ENCODE measurements around the gene PLEKHG5.
"Not testable (repeated sequence)": the region's sequence is repeated elsewhere in the genome, so short reads cannot be mapped to it uniquely, and the experiment has no call there.

PLEKHG5 gene

DNA sequence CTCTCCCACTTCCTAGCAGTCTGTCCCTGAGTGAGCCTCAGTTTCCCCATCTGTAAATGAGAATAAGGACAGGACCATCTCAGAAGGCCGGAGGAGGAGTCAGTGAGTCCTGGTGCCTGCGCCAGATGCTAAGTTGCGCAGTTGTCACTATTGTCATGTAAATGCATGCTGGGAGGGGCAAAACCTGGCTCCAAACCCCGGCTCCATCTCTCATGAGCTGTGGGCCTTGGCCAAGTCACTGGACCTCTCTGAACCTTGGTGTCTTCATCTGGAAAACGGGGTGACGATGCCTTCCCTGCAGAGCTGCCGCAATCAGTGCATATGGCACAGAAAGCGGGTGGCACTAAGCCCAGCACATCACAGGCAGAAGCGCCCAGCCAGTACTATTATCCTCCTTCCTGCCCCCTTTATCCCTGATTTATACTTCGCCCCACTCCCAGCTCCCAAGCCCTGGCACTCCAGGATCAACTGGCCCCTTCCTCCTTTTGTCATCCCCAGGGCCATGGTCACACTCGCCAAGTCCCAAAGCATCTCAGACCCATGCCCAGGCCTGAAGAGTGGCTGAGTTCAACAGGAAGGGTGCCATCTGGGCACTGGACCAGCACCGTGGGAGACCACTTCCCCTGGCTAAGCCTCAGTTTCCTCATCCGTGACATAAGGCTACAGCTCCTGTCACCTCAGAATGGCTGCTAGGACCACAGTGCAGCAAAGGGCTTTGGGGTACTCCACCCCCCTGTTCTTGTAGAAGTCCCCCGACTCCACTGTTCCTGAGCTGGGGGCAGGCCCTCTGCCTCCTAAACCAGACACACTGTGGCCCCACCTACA is 4.3 kb upstream of the PLEKHG5 start:
- DNase-seq, result no peak

DNA sequence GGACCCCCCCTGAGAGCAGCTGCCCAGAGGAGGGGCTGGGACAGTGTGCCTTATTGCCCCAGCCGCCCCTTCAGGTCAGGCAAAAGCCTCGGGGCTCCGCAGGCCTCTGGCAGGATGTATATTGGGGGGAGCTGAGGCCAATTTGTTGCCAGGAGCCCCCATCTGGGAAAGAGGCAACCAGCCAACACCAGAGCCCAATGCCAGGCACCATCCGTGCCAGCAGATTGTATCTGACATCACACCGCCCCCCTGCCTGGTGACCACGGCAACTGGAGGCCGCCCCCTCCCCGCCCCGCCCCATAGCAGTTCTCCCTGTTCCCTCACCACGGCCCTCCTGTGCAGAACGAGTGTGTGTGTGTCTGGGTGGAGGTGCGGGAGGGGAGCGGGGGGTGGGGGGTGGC is 3.6 kb upstream of the PLEKHG5 start:
- DNase-seq, result no peak

- no peak for DNase-seq
These were observed 3.2 kb upstream of the PLEKHG5 start for GRCh38 chr1:6494627-6495026.

DNA sequence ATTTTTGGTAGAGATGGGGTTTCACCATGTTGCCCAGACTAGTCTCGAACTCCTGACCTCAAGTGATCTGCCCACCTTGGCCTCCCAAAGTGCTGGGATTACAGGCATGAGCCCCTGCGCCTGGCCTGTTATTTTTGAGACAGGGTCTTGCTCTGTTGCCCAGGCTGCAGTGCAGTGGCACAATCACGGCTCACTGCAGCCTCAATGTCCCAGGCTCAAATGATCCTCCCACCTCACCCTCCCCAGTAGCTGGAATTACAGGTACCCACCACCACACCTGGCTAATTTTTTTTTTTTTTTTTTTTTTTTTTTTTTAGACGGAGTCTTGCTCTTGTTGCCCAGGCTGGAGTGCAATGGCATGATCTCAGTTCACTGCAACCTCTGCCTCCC is 2.4 kb upstream of the PLEKHG5 start:
- not testable (repeated sequence) for DNase-seq

- no peak for DNase-seq
These were observed 499 bp upstream of the PLEKHG5 start for GRCh38 chr1:6491966-6492365.

- DNase-seq, result no peak
These were observed 402 bp downstream of the PLEKHG5 start for GRCh38 chr1:6491081-6491449.

DNA sequence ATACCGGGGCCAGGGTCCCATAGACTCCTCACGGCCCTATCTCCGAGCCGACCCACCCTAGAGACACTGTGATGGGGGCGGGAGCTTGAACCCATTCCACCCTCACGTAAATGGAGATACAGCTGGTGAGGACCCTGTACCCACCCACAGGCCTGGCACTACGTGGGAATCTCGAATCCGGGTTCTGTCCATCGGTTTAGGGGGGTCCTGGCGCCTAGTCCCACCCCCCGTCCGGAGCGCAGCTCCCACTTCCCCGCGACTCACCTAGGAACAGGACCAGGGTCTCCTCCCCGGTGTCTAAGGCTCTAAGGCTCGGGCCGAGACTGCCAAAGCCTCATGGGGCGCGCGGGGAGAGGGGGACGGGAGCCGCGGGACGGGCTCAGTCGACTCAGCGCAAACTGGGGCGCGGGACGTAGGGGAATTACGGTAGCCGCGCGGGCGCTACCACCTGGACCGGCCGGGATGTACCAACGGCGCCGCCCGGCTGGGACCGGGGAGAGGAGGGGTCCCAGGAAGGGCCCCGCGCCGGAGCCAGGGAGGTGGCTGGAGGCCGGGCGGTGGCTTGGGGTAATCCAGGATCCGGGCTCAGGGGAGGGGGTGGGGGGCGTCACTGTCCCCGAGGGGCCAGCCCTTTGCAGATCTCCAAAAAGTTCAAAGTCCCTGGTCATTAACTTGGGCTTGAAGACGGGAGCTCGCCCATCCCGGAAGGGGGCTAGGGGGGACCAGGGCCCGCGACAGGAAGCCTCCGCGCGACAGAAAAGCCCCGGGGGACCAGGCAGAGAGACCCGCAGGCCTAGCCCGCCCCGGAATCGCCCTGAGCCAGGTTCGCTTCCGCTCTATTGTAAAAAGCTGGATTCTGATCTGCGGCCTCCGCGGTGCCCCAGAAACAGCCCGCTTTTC is 1.0 kb downstream of the PLEKHG5 start:
- peak in 2 of 3 donors; percentile 18 to 38 for DNase-seq

- peak; percentile 78 to 89 (median 82) for DNase-seq
These were observed 1.7 kb downstream of the PLEKHG5 start for GRCh38 chr1:6489799-6490180.

- no peak for DNase-seq
These were observed 2.1 kb downstream of the PLEKHG5 start for GRCh38 chr1:6489383-6489765.

- no peak for DNase-seq
These were observed 2.7 kb downstream of the PLEKHG5 start for GRCh38 chr1:6488602-6489382.

- DNase-seq, result no peak
These were observed 3.5 kb downstream of the PLEKHG5 start for GRCh38 chr1:6487804-6488484.

GRCh38 chr1:6486433-6487011 is 4.9 kb downstream of the PLEKHG5 start:
- DNase-seq, result peak; percentile 84 to 96 (median 94)

GRCh38 chr1:6485168-6486101 is 6.0 kb downstream of the PLEKHG5 start:
- no peak for DNase-seq

GRCh38 chr1:6484826-6485167 is 6.7 kb downstream of the PLEKHG5 start:
- no peak for DNase-seq

DNA sequence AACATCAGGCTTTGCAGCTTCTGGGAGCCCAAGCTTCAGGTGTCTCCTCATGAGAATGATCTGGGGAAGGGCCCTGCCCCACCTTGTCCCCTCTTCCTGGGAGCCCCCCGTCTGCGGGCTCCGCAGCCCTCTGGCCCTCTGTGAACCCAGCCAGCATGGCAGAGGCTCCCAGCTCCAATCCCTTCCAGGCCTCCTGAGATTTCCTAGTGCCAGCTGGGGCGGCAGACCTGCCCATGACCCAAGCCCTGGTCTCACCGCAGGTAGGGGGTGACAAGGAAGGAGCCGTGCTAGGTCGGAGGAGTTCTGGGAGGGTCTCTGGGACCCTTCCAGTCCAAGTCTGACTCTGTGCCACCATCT is 7.7 kb downstream of the PLEKHG5 start:
- no peak for DNase-seq

DNA sequence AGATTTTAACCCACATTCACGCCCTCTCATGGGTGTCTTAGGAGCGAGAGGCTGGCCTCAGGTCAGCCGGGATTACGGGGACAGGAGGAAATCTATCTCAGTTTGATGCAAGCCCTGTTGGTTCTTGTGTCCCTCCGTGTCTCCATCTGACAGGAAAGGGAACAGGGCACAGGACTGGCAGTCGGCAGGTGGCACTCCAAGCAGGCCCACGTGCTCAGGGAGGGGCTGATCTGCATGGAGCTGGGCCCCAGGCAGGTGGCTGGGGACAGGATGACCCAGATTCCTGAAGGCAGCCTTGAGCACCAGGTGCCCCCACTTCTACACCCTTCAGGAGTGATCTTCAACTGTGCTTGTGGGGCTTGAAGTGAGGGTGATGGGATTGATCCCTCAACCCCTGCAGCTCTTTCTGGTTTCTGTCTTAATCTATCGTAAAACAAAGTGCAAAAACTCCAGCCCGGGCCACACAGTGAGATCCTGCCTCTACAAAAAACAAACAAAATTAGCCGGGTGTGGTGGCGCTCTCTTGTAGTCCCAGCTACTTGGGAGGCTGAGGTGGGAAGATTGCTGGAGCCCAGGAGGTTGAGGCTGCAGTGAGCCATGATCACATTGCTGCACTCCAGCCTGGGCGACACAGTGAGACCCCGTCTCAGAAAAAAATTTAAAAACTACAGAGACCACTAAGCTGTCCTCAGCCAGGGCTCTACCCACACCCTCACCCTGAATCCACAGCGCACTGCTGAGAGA is 8.3 kb downstream of the PLEKHG5 start:
- DNase-seq, result no peak

- no peak for DNase-seq
These were observed 9.6 kb downstream of the PLEKHG5 start for GRCh38 chr1:6481820-6482219.

- no peak for DNase-seq
These were observed 14.2 kb downstream of the PLEKHG5 start for GRCh38 chr1:6477039-6477820.

- DNase-seq, result no peak
These were observed 15.0 kb downstream of the PLEKHG5 start for GRCh38 chr1:6476483-6476882.
